Measurements from ENCODE around the gene SUV39H2. TPM values are rescaled to one million over a fixed set of nuclear protein-coding genes. Genes with fewer than 3 reads are reported as not detected.

The SUV39H2 gene
- total RNA-seq, 1 experiment from 2014 or later: 21.9 TPM

- ChIA-PET CTCF (no interaction called here), POLR2A (no interaction called here)
- in situ Hi-C loops (cut with HindIII; ENCODE audit: low pct_unique_long_range_greater_than_20kb, low sequenced_read_pairs) (no loop called here), intact Hi-C loops (cut with micrococcal nuclease; ENCODE audit: unreplicated experiment) (no loop called here)
- no peak overlapping the region for H3K4me3 ChIP-seq (ENCODE audit: low read depth in 2 of 2, low read length in 2 of 2)
- H3K27me3 ChIP-seq (ENCODE audit: control insufficient read depth, insufficient read depth, low read length): no peaks in the 10 kb centered on the region
- no peaks in the 10 kb centered on the region for H3K4me1 ChIP-seq (ENCODE audit: control insufficient read depth, insufficient read depth, low read length)
- peaks cover 3% of the 10 kb centered on the region; the same call in 1 of the 2 replicates for H3K36me3 ChIP-seq (ENCODE audit: control insufficient read depth, insufficient read depth, low read length)
- BruUV-seq (replicated peaks): no TSS peak
- peaks cover 4% of the 10 kb centered on the region; the same call in 1 of the 2 replicates for H3K9me3 ChIP-seq (ENCODE audit: control insufficient read depth, insufficient read depth, low read depth, low read length)
- DNase-seq (ENCODE audit: low read depth, low spot score): no peak
- TF ChIP-seq POLR2AphosphoS5 (IDR thresholded peaks at IDR 0.05; ENCODE audit: low read depth, low read length) (no peak), TCF7L2 (IDR thresholded peaks at IDR 0.05; ENCODE audit: low read depth, low read length) (no peak), SIN3A (IDR thresholded peaks at IDR 0.05; ENCODE audit: borderline replicate concordance, insufficient read depth, low read depth, low read length) (no peak), REST (IDR thresholded peaks at IDR 0.05; ENCODE audit: insufficient read depth in 1 of 2, low read depth in 2 of 2, low read length in 1 of 2) (no peak), CTCF (IDR thresholded peaks at IDR 0.05) (no peak)
- ATAC-seq: no peak
- no peak overlapping the region for H3K27ac ChIP-seq (ENCODE audit: low read length)
Observed at GRCh38 chr10:14911801-14912200, 33.1 kb downstream of the SUV39H2 start.

- DNase-seq (ENCODE audit: low read depth, low spot score): no peak
- intact Hi-C loops (cut with micrococcal nuclease; ENCODE audit: unreplicated experiment): no loop called here
- Histone ChIP-seq H3K9me3 (ENCODE audit: control insufficient read depth, insufficient read depth, low read depth, low read length) (peaks cover 10% of the 10 kb centered on the region; the same call in 1 of the 2 replicates), H3K27me3 (ENCODE audit: control insufficient read depth, insufficient read depth, low read length) (no peaks in the 10 kb centered on the region), H3K4me3 (ENCODE audit: low read depth in 2 of 2, low read length in 2 of 2) (no peak overlapping the region), H3K4me1 (ENCODE audit: control insufficient read depth, insufficient read depth, low read length) (no peaks in the 10 kb centered on the region), H3K27ac (ENCODE audit: low read length) (no peak overlapping the region), H3K36me3 (ENCODE audit: control insufficient read depth, insufficient read depth, low read length) (no peaks in the 10 kb centered on the region; the same call in none of the 2 replicates)
- in situ Hi-C loops (cut with HindIII; ENCODE audit: low pct_unique_long_range_greater_than_20kb, low sequenced_read_pairs): no loop called here
- POLR2A ChIA-PET: no interaction called here
- no peak for ATAC-seq
- no peak for TF ChIP-seq POLR2AphosphoS5 (IDR thresholded peaks at IDR 0.05; ENCODE audit: low read depth, low read length)
- TF ChIP-seq TCF7L2 (IDR thresholded peaks at IDR 0.05; ENCODE audit: low read depth, low read length): no peak
- no peak for TF ChIP-seq REST (IDR thresholded peaks at IDR 0.05; ENCODE audit: insufficient read depth in 1 of 2, low read depth in 2 of 2, low read length in 1 of 2)
- no peak for TF ChIP-seq SIN3A (IDR thresholded peaks at IDR 0.05; ENCODE audit: borderline replicate concordance, insufficient read depth, low read depth, low read length)
- no peak for TF ChIP-seq CTCF (IDR thresholded peaks at IDR 0.05)
- BruUV-seq (replicated peaks): no TSS peak
- CTCF ChIA-PET: no interaction called here
Observed at GRCh38 chr10:14916600-14916999, 37.9 kb downstream of the SUV39H2 start.

Data from Panc1 (cell line).